H1 (cell line): ENCODE results near the gene ARHGEF19. TPM values are rescaled to one million over a fixed set of nuclear protein-coding genes. Genes with fewer than 3 reads are reported as not detected.
"Not testable (repeated sequence)": the region's sequence is repeated elsewhere in the genome, so short reads cannot be mapped to it uniquely, and the experiment has no call there.

Experiments used
- CTCF ChIA-PET: fragments of 300-600 bp; sonication (Branson Sonifier 250); formaldehyde crosslinking; loops from one replicate; lab custom pipeline; 2021; ENCODE audit not compliant: partially characterized antibody; lab: Charles Lee
- POLR2A ChIA-PET: fragments of 300-600 bp; sonication (Branson Sonifier 250); formaldehyde crosslinking; loops from one replicate; lab custom pipeline; 2021; ENCODE audit warnings: inconsistent platforms; ENCODE audit not compliant: partially characterized antibody; lab: Charles Lee
- DNase-seq, 2 experiments: peaks; one replicate each; pipeline versions ENCODE4 v3.0.0 to v3.0.0-alpha.2; 2010 to 2022; ENCODE audit warnings: low spot score in 2 of 2, low read depth in 1 of 2, mixed read lengths in 1 of 2
- FAIRE-seq: peaks from 2 replicates; lab custom pipeline; 2011; peaks lifted over from hg19 to GRCh38; lab: Jason Lieb, UNC
- H2AFZ ChIP-seq: 2 replicates; pipeline ENCODE4 v1.8.1; 2012; ENCODE audit warnings: low read length, inconsistent platforms
- H2AK5ac ChIP-seq: 2 replicates; pipeline ENCODE4 v1.6.1; 2013; ENCODE audit warnings: low read depth, low read length
- H2BK120ac ChIP-seq: replicated peaks from 2 replicates; pipeline ENCODE3; 2013; ENCODE audit warnings: low read depth, low read length, inconsistent platforms
- H2BK12ac ChIP-seq: 2 replicates; pipeline ENCODE4 v1.6.1; 2013; ENCODE audit warnings: low read depth, low read length
- H2BK15ac ChIP-seq: 2 replicates; pipeline ENCODE4 v1.6.1; 2013; ENCODE audit warnings: low read length
- H2BK20ac ChIP-seq: 2 replicates; pipeline ENCODE4 v1.6.1; 2013; ENCODE audit warnings: low read length
- H2BK5ac ChIP-seq: 2 replicates; pipeline ENCODE4 v1.6.1; 2013; ENCODE audit warnings: low read depth, low read length
- H3K14ac ChIP-seq: 2 replicates; pipeline ENCODE4 v1.6.1; 2013; ENCODE audit warnings: inconsistent platforms; ENCODE audit not compliant: insufficient read length
- H3K18ac ChIP-seq: 2 replicates; pipeline ENCODE4 v1.6.1; 2013; ENCODE audit warnings: low read length; ENCODE audit errors: extremely low read depth
- H3K23ac ChIP-seq: 2 replicates; pipeline ENCODE4 v1.6.1; 2013; ENCODE audit warnings: inconsistent platforms; ENCODE audit not compliant: insufficient read length
- H3K23me2 ChIP-seq: 2 replicates; pipeline ENCODE4 v1.6.1; 2013; ENCODE audit warnings: low read depth, low read length
- H3K27ac ChIP-seq: 2 replicates; pipeline ENCODE4 v1.6.1; 2011; ENCODE audit warnings: low read depth, low read length, inconsistent platforms
- H3K27me3 ChIP-seq, 4 experiments: replicated peaks in 1 of 4; 1 replicate in 1 of 4; 2 replicates in 3 of 4; pipeline versions ENCODE4 v1.6.1 to v1.8.1; 2011 to 2013; ENCODE audit warnings: low read length in 3 of 4, mild to moderate bottlenecking in 3 of 4, inconsistent platforms in 2 of 4, mixed read lengths in 2 of 4, moderate library complexity in 1 of 4; ENCODE audit not compliant: control insufficient read depth in 3 of 4, insufficient read depth in 3 of 4; ENCODE audit errors: extremely low read depth in 1 of 4
- H3K36me3 ChIP-seq, 4 experiments: 2 replicates each; pipeline versions ENCODE4 v1.6.1 to v1.8.1; 2011 to 2013; ENCODE audit warnings: mild to moderate bottlenecking in 4 of 4, low read length in 3 of 4, moderate library complexity in 2 of 4, control low read depth in 1 of 4, inconsistent platforms in 1 of 4; ENCODE audit not compliant: insufficient read depth in 4 of 4, control insufficient read depth in 2 of 4
- H3K4ac ChIP-seq: replicated peaks from 2 replicates; pipeline ENCODE3; 2013; ENCODE audit warnings: low read length, low read depth, mixed read lengths, inconsistent platforms; ENCODE audit not compliant: insufficient read length
- H3K4me1 ChIP-seq, 4 experiments: replicated peaks in 1 of 4; 1 replicate in 1 of 4; 2 replicates in 3 of 4; pipeline versions ENCODE4 v1.6.1 to v1.8.1; 2011 to 2013; ENCODE audit warnings: low read length in 3 of 4, inconsistent platforms in 2 of 4, mixed read lengths in 1 of 4; ENCODE audit not compliant: insufficient read depth in 4 of 4, control insufficient read depth in 3 of 4
- H3K4me2 ChIP-seq, 2 experiments: 2 replicates each; pipeline versions ENCODE4 v1.6.1 to v1.8.1; 2011 to 2013; ENCODE audit warnings: low read depth in 2 of 2, low read length in 2 of 2, control low read depth in 1 of 2, inconsistent platforms in 1 of 2, mild to moderate bottlenecking in 1 of 2; ENCODE audit not compliant: insufficient read depth in 1 of 2
- H3K4me3 ChIP-seq, 4 experiments: fragments of 200-600, 300-600 bp in 1 of 4; sonication (generic), shearing (Covaris generic), sonication (Bioruptor Twin) in 1 of 4; 2 replicates each; pipeline versions ENCODE4 v1.5.1 to v1.8.1; 2011 to 2016; ENCODE audit warnings: low read length in 4 of 4, low read depth in 3 of 4, control low read depth in 2 of 4, inconsistent platforms in 2 of 4, mild to moderate bottlenecking in 2 of 4, mixed read lengths in 1 of 4, moderate library complexity in 1 of 4; ENCODE audit not compliant: insufficient read depth in 2 of 4; ENCODE audit errors: extremely low read depth in 1 of 4
- H3K56ac ChIP-seq: replicated peaks from 2 replicates; pipeline ENCODE3; 2013; ENCODE audit warnings: low read depth, mild to moderate bottlenecking, mixed read lengths, low read length, inconsistent platforms; ENCODE audit not compliant: insufficient read length
- H3K79me1 ChIP-seq: 2 replicates; pipeline ENCODE4 v1.6.1; 2013; ENCODE audit warnings: low read depth, low read length, control low read depth
- H3K79me2 ChIP-seq, 2 experiments: 2 replicates each; pipeline versions ENCODE4 v1.6.1 to v1.8.1; 2012 to 2013; ENCODE audit warnings: low read length in 2 of 2, mild to moderate bottlenecking in 2 of 2, inconsistent platforms in 1 of 2; ENCODE audit not compliant: insufficient read depth in 2 of 2, control insufficient read depth in 1 of 2
- H3K9ac ChIP-seq, 4 experiments: replicated peaks in 1 of 4; 1 replicate in 1 of 4; 2 replicates in 3 of 4; pipeline versions ENCODE4 v1.6.1 to v1.8.1; 2011 to 2013; ENCODE audit warnings: low read depth in 3 of 4, low read length in 3 of 4, control low read depth in 2 of 4, mild to moderate bottlenecking in 2 of 4, moderate library complexity in 2 of 4, inconsistent platforms in 1 of 4; ENCODE audit errors: extremely low read depth in 1 of 4
- H3K9me3 ChIP-seq, 2 experiments: 2 replicates each; pipeline versions ENCODE4 v1.6.1 to v1.8.1; 2012 to 2013; ENCODE audit warnings: mild to moderate bottlenecking in 2 of 2, moderate library complexity in 2 of 2, control low read depth in 1 of 2, inconsistent platforms in 1 of 2, low read depth in 1 of 2, low read length in 1 of 2, mixed read lengths in 1 of 2; ENCODE audit not compliant: insufficient read depth in 2 of 2
- H4K20me1 ChIP-seq, 2 experiments: replicated peaks in 1 of 2; 2 replicates each; pipeline versions ENCODE3 to v1.8.1; 2011 to 2013; ENCODE audit warnings: inconsistent platforms in 2 of 2, low read length in 2 of 2, mild to moderate bottlenecking in 1 of 2; ENCODE audit not compliant: insufficient read depth in 2 of 2, control insufficient read depth in 1 of 2
- H4K5ac ChIP-seq: 2 replicates; pipeline ENCODE4 v1.6.1; 2013; ENCODE audit warnings: low read length, low read depth, mixed read lengths, inconsistent platforms; ENCODE audit not compliant: insufficient read length
- H4K8ac ChIP-seq: 2 replicates; pipeline ENCODE4 v1.8.0; 2013; ENCODE audit warnings: mild to moderate bottlenecking, moderate library complexity, low read length, inconsistent platforms; ENCODE audit not compliant: insufficient read depth; ENCODE audit errors: extremely low read depth
- H4K91ac ChIP-seq: replicated peaks from 2 replicates; pipeline ENCODE3; 2013; ENCODE audit warnings: low read length, mixed read lengths, inconsistent platforms; ENCODE audit not compliant: insufficient read length
- WGBS, 2 experiments: shearing (Covaris generic) in 1 of 2; methylation state at CpG; one replicate each; pipeline versions ENCODE4 v1.1.6 to v1.1.7; 2013 to 2015; ENCODE audit warnings: low lambda C conversion rate in 2 of 2, mixed read lengths in 2 of 2, inconsistent platforms in 1 of 2, low coverage in 1 of 2, missing lambda C conversion rate in 1 of 2; ENCODE audit not compliant: insufficient replicate concordance in 2 of 2, insufficient coverage in 1 of 2, insufficient read length in 1 of 2; ENCODE audit errors: extremely low coverage in 1 of 2, missing lambda C conversion rate in 1 of 2; 5-methylcytosine and 5-hydroxymethylcytosine counted together
- polyA plus RNA-seq, 7 experiments: library from polyadenylated mRNA; depleted of rRNA in 3 of 7; stranded (reverse) in 5 of 7; unstranded in 2 of 7; fragments of >200 nt in 5 of 7; fragments of 200-250 nt in 2 of 7; gene quantifications; 1 replicate in 5 of 7; 2 replicates in 1 of 7; 4 replicates in 1 of 7; pipeline versions ENCODE4 v1.2.1 to v1.2.3, GENCODE V29; 2011 to 2013; ENCODE audit warnings: missing spikeins in 2 of 7, mixed read lengths in 2 of 7
- total RNA-seq: library from RNA; stranded (reverse); fragmentation: NEBNext Ultra II Directional; extraction: Animal tissue kit (Norgen Biotek cat#: 25700); gene quantifications from 2 replicates; pipeline ENCODE4 v1.2.1, GENCODE V29; 2021

Gene ARHGEF19
- total and polyA plus RNA-seq, 2 of the 8 experiments (the other 6 are each of a cell fraction or from before 2014, with no cell fraction given), result 47.5 to 56.4 TPM

- H3K18ac ChIP-seq, H3K79me1 ChIP-seq, DNase-seq, H3K56ac ChIP-seq, H3K4ac ChIP-seq, H4K8ac ChIP-seq, H2BK5ac ChIP-seq, H3K23ac ChIP-seq, H4K5ac ChIP-seq, H4K20me1 ChIP-seq, H3K27ac ChIP-seq, H3K9ac ChIP-seq, H3K36me3 ChIP-seq, H2BK15ac ChIP-seq, H2AFZ ChIP-seq, H4K91ac ChIP-seq, H3K4me3 ChIP-seq, FAIRE-seq, H3K14ac ChIP-seq, H3K9me3 ChIP-seq, H2AK5ac ChIP-seq: not testable (repeated sequence)
- ChIA-PET CTCF (interaction anchor here (0.7 to 1.8 kb wide), 3 partner anchors 14 to 133 kb away, joined by 3 to 5 read pairs (median 3); no protein-coding TSS in a partner anchor), POLR2A (interaction anchor here (0.6 to 3.5 kb wide), 8 partner anchors 10 to 144 kb away, joined by 3 to 32 read pairs (median 3); no protein-coding TSS in a partner anchor)
- Histone ChIP-seq H3K4me2 (peak overlapping the region; percentile 83 to 89; a peak in 1 of 4 replicates), H3K4me1 (peaks cover 10 to 46% (median 30%) of the 10 kb centered on the region in 4 experiments), H3K79me2 (peaks cover 5 to 33% of the 10 kb centered on the region in 2 experiments; a peak in 3 of 4 replicates), H2BK120ac (peak overlapping the region; percentile 8), H2BK20ac (peak overlapping the region; percentile 83; the same call in 1 of the 2 replicates), H2BK12ac (peak overlapping the region; percentile 30; the same call in 1 of the 2 replicates), H3K27me3 (peaks cover 0 to 11% (median 6%) of the 10 kb centered on the region in 4 experiments; a peak in 5 of 7 replicates), H3K23me2 (peaks cover 27% of the 10 kb centered on the region)
- 90% methylated on average over 3 of the region's 3 CpGs; no CpG with 5 or more reads in 1 of the 2 experiments for WGBS, 2 experiments
These were observed 1.1 kb upstream of the ARHGEF19 start for GRCh38 chr1:16213544-16213943.
